ENCODE results near the gene LCN6.

DNA sequence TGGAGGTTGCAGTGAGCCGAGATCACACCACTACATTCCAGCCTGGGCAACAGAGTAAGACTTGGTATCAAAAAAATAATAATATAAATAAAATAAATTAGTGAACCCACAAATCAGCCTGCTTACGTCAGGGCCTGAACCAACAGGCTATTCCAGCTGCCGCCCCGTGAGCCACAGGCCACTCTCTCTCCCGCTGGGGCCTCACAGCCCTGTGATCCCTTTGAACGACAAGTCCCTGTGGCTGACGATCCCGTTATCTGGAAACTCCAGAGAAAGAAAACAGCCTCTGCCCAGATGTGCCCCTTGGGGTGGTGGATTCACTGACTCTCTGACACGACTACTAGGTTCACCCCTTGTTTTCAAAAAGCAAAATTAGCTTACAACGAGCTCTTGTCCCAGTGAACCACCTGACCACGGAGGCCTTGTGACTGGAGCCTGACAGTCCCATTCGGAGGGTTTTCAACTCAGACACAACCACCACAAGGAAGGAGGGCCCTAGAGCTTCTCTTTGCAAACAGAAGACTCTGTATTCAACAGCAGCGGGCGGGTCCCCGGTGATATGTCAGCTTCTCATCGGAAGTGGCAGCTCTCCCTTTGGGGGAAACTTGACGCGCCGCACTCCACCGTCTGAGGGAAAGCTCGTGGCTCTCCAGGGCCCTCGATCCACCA is 40.3 kb downstream of the LCN6 start:
- TF ChIP-seq, protein P1, sequence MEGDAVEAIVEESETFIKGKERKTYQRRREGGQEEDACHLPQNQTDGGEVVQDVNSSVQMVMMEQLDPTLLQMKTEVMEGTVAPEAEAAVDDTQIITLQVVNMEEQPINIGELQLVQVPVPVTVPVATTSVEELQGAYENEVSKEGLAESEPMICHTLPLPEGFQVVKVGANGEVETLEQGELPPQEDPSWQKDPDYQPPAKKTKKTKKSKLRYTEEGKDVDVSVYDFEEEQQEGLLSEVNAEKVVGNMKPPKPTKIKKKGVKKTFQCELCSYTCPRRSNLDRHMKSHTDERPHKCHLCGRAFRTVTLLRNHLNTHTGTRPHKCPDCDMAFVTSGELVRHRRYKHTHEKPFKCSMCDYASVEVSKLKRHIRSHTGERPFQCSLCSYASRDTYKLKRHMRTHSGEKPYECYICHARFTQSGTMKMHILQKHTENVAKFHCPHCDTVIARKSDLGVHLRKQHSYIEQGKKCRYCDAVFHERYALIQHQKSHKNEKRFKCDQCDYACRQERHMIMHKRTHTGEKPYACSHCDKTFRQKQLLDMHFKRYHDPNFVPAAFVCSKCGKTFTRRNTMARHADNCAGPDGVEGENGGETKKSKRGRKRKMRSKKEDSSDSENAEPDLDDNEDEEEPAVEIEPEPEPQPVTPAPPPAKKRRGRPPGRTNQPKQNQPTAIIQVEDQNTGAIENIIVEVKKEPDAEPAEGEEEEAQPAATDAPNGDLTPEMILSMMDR (IDR thresholded peaks at IDR 0.05): no peak
- TF ChIP-seq POLR2A (IDR thresholded peaks at IDR 0.05): no peak

Measured in testis (tissue), 2 donors.